Esophagus (tissue), 2 donors: ENCODE measurements around the gene MIPEP. TPM values are rescaled to one million over a fixed set of nuclear protein-coding genes. Genes with fewer than 3 reads are reported as not detected.

Experiments used
- H3K27ac ChIP-seq, 2 donors: one replicate each; pipeline ENCODE4 v1.5.1; 2013; ENCODE audit warnings: low read depth in 2 of 2, mild to moderate bottlenecking in 2 of 2, inconsistent platforms in 1 of 2, low read length in 1 of 2, moderate library complexity in 1 of 2
- H3K27me3 ChIP-seq, 2 donors: one replicate each; pipeline ENCODE4 v1.6.1; 2013; ENCODE audit warnings: low read length in 2 of 2, control low read depth in 1 of 2, mild to moderate bottlenecking in 1 of 2; ENCODE audit not compliant: insufficient read depth in 2 of 2, control insufficient read depth in 1 of 2
- H3K36me3 ChIP-seq, 2 donors: one replicate each; pipeline ENCODE4 v1.6.1; 2013; ENCODE audit warnings: low read length in 1 of 2; ENCODE audit not compliant: control insufficient read depth in 2 of 2, insufficient read depth in 2 of 2
- H3K4me1 ChIP-seq, 2 donors: one replicate each; pipeline ENCODE4 v1.6.1; 2013; ENCODE audit warnings: low read length in 1 of 2; ENCODE audit not compliant: control insufficient read depth in 2 of 2, insufficient read depth in 2 of 2
- H3K4me3 ChIP-seq, 2 donors: one replicate each; pipeline ENCODE4 v1.5.1; 2013; ENCODE audit warnings: low read length in 2 of 2, mild to moderate bottlenecking in 2 of 2, low read depth in 1 of 2, moderate library complexity in 1 of 2
- H3K9me3 ChIP-seq, 2 donors: one replicate each; pipeline ENCODE4 v1.6.1; 2013; ENCODE audit warnings: mild to moderate bottlenecking in 2 of 2, low read depth in 1 of 2, low read length in 1 of 2, moderate library complexity in 1 of 2; ENCODE audit not compliant: control insufficient read depth in 2 of 2, insufficient read depth in 1 of 2
- WGBS, 2 donors: extraction: QIAGEN DNeasy Blood & Tissue Kit; methylation state at CpG; one replicate each; pipeline ENCODE4 v1.1.7; 2013; 5-methylcytosine and 5-hydroxymethylcytosine counted together
- polyA plus RNA-seq, 2 donors: library from polyadenylated mRNA; stranded (reverse); fragments of 200-250 nt; gene quantifications; one replicate each; pipeline ENCODE4 v1.2.3, GENCODE V29; 2013
- donor health status: healthy with polysubstance abuse.
- donor health status: Bipolar disorder and iron deficiency.

MIPEP gene
- polyA plus RNA-seq, 2 donors: 16.3 to 16.7 TPM

- WGBS, 2 donors: 74 to 80% methylated on average over 5 of the region's 5 CpGs
- no peaks in the 10 kb centered on the region for H3K36me3 ChIP-seq
- H3K27ac ChIP-seq: no peak overlapping the region
- no peaks in the 10 kb centered on the region for H3K9me3 ChIP-seq
- no peaks in the 10 kb centered on the region for H3K27me3 ChIP-seq
- no peaks in the 10 kb centered on the region for H3K4me1 ChIP-seq
- no peak overlapping the region for H3K4me3 ChIP-seq
Measured at GRCh38 chr13:23858546-23858945, 30.7 kb downstream of the MIPEP start.

DNA sequence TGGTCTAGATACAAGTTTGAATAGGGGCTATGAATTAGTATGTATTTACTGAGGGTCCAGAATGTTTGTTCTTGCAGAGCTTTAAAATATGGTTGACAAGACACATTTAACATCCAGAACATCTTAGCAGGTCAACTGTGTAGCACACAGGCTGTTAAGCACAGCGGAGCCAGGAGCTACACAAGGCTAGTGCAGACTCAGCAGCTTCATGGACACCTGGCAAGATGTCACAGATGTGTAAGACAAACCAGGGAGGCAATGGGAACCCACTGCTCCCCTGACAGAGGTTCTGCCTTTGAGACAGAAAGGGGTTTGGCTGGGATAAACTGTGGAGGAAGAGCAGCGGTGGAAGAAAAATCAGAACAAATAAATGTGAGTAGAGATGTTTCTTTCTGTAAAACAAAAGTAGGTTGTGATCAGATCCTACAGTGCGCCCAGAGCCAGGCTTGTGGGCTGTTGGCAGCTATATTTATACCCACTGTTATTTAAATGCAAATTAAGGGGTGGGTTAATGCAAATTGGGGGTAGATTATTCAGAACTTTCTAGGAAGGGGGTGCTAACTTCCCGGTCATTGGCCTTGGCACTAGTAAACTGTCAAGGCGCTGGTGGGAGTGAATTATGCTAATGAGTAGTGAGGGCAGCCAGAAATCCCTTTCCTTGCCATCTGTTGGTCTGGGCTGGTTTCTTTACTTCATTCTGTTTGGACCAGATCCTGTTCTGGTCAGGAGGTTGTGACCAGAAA, 33.0 kb downstream of the MIPEP start:
- H3K27me3 ChIP-seq: no peaks in the 10 kb centered on the region
- no peaks in the 10 kb centered on the region for H3K4me1 ChIP-seq
- no peak overlapping the region for H3K27ac ChIP-seq
- no peaks in the 10 kb centered on the region for H3K9me3 ChIP-seq
- H3K36me3 ChIP-seq: no peaks in the 10 kb centered on the region
- no peak overlapping the region for H3K4me3 ChIP-seq
- WGBS, 2 donors: 84 to 90% methylated on average over 5 of the region's 5 CpGs

GRCh38 chr13:23855360-23855759, 33.8 kb downstream of the MIPEP start:
- Histone ChIP-seq H3K9me3 (no peaks in the 10 kb centered on the region), H3K27ac (no peak overlapping the region), H3K4me1 (peaks cover 0 to 4% of the 10 kb centered on the region in 2 donors), H3K27me3 (no peaks in the 10 kb centered on the region), H3K36me3 (no peaks in the 10 kb centered on the region), H3K4me3 (no peak overlapping the region)
- WGBS, 2 donors: 71 to 83% methylated on average over 3 of the region's 3 CpGs

DNA sequence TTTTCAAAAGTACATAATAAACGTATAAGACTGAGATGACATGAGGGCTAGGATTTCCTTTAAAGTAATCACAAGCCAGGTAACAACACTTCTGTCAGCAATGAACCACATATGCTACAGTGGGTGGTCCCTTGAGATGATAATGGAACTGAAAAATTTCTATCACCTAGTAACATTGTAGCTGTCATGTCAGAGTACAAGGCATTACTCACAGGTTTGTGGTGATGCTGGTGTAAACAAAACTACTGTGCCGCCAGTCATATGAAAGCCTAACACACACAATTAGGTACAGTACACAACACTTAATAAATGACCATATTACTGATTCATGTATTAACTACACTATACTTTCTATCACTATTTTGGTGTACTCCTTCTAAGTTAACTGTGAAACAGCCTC, 36.8 kb downstream of the MIPEP start:
- Histone ChIP-seq H3K27me3 (no peaks in the 10 kb centered on the region), H3K36me3 (no peaks in the 10 kb centered on the region), H3K4me1 (peaks cover 0 to 12% of the 10 kb centered on the region in 2 donors), H3K9me3 (no peaks in the 10 kb centered on the region), H3K27ac (no peak overlapping the region), H3K4me3 (no peak overlapping the region)
- 52 to 58% methylated on average over 2 of the region's 2 CpGs for WGBS, 2 donors

DNA sequence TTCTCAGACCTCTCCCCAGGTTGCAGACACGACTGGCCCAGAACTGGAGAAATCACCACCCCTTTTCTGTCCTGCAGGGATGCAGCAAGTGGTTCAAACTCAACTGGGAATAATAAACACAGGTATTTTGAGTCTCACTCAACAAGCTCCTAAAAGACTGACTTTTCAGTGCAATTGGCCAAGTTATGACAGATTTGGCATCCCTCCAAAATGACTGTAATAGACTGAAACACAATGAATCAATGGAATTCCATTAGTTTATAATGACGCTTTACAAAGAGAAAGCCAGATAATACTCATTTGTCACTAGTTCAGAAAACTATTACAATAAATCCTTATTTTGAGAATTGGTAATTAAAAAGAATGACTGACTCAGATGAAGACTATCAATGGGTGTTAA, 38.1 kb downstream of the MIPEP start:
- 51 to 67% methylated on average over 2 of the region's 2 CpGs for WGBS, 2 donors
- H3K4me1 ChIP-seq: peaks cover 0 to 12% of the 10 kb centered on the region in 2 donors
- H3K27me3 ChIP-seq: no peaks in the 10 kb centered on the region
- H3K9me3 ChIP-seq: no peaks in the 10 kb centered on the region
- no peaks in the 10 kb centered on the region for H3K36me3 ChIP-seq
- H3K4me3 ChIP-seq: no peak overlapping the region
- H3K27ac ChIP-seq: peak overlapping the region in 1 of 2 donors; percentile 49

DNA sequence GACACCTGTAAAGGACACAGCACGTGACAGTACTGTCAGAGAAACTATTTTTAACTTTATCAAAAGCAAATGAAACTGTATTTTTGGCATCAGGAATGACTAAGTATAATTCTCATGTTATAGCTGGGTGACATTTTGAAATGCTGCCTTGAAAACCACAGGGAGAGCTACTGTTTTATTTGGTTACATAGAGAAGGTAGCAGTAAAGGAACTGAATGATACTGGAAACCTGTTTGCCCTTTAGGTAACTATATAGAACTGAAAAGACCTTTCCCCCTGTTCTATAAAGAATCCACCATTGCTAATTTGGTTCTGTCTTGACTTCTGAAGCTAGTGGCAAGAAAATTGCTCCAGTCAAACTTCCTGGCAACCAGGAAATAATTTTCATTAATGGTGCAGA, 39.1 kb downstream of the MIPEP start:
- Histone ChIP-seq H3K27ac (peak overlapping the region; percentile 72 to 86), H3K36me3 (no peaks in the 10 kb centered on the region), H3K4me3 (no peak overlapping the region), H3K27me3 (no peaks in the 10 kb centered on the region), H3K9me3 (no peaks in the 10 kb centered on the region), H3K4me1 (peaks cover 0 to 12% of the 10 kb centered on the region in 2 donors)
- WGBS, 2 donors: 62 to 65% methylated on average over 1 of the region's 1 CpG

- WGBS, 2 donors: 54 to 72% methylated on average over 2 of the region's 2 CpGs
- Histone ChIP-seq H3K4me1 (peaks cover 0 to 12% of the 10 kb centered on the region in 2 donors), H3K27me3 (no peaks in the 10 kb centered on the region), H3K4me3 (no peak overlapping the region), H3K36me3 (no peaks in the 10 kb centered on the region), H3K27ac (peak overlapping the region; percentile 72 to 86), H3K9me3 (no peaks in the 10 kb centered on the region)
Measured at GRCh38 chr13:23849670-23850069, 39.5 kb downstream of the MIPEP start.

- peaks cover 0 to 12% of the 10 kb centered on the region in 2 donors for H3K4me1 ChIP-seq
- H3K4me3 ChIP-seq: no peak overlapping the region
- no peaks in the 10 kb centered on the region for H3K36me3 ChIP-seq
- no peaks in the 10 kb centered on the region for H3K9me3 ChIP-seq
- 48 to 70% methylated on average over 8 of the region's 8 CpGs for WGBS, 2 donors
- H3K27ac ChIP-seq: peak overlapping the region; percentile 57 to 83
- no peaks in the 10 kb centered on the region for H3K27me3 ChIP-seq
Measured at GRCh38 chr13:23848646-23849141, 40.5 kb downstream of the MIPEP start.

DNA sequence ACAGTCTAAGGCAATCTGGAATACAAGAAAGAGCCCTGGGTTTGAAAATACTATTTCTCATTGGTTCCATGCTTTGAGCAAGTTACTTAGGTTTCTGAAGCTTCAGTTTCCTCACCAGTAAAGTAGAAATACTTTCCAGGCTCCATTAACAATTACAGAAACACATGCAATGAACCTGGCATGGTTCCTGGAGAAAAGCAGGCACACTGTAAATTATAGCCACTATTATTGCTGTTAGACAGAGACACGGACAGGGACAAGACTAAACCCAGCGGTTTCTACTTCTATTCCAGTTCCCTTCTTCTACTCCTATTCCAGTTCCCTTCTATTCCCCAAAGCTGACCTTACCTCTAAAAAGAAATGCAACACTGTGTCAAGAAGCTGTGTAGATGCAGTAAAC, 41.2 kb downstream of the MIPEP start:
- Histone ChIP-seq H3K9me3 (no peaks in the 10 kb centered on the region), H3K36me3 (no peaks in the 10 kb centered on the region), H3K27me3 (no peaks in the 10 kb centered on the region), H3K27ac (no peak overlapping the region), H3K4me3 (no peak overlapping the region), H3K4me1 (peaks cover 0 to 12% of the 10 kb centered on the region in 2 donors)
- WGBS, 2 donors: 42 to 67% methylated on average over 2 of the region's 2 CpGs

DNA sequence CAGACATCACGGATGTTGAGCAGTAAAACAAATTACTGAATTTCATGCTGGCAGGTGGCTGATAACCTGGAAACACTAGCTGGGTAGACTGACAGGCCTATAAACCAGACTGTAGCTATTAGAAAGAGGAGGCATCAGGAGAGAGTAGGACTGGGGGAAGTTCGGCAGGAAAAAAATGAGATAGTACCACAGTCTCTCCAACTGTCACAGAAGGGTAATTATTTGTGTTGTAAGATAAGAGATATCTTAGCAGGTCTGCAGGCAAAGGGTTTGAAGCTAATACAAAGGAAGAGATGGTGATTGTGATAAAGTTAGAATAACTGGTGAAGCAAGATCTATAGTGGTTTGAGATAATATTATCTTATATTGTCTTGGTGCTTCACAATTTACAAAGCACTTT, 41.7 kb downstream of the MIPEP start:
- H3K4me3 ChIP-seq: no peak overlapping the region
- 80 to 86% methylated on average over 2 of the region's 2 CpGs for WGBS, 2 donors
- no peaks in the 10 kb centered on the region for H3K27me3 ChIP-seq
- peaks cover 0 to 13% of the 10 kb centered on the region in 2 donors for H3K4me1 ChIP-seq
- H3K27ac ChIP-seq: no peak overlapping the region
- H3K9me3 ChIP-seq: no peaks in the 10 kb centered on the region
- peaks cover 0 to 2% of the 10 kb centered on the region in 2 donors for H3K36me3 ChIP-seq
